NCI-H2196 treated with DMSO at 0.1 percent for 48 hours (cell line): ENCODE measurements around the gene FOXP1.

ENCODE experiments used
- DNase-seq: peaks from one replicate; lab custom pipeline; 2025; ENCODE audit not compliant: unreplicated experiment; lab: John Stamatoyannopoulos, UW

FOXP1 gene

DNA sequence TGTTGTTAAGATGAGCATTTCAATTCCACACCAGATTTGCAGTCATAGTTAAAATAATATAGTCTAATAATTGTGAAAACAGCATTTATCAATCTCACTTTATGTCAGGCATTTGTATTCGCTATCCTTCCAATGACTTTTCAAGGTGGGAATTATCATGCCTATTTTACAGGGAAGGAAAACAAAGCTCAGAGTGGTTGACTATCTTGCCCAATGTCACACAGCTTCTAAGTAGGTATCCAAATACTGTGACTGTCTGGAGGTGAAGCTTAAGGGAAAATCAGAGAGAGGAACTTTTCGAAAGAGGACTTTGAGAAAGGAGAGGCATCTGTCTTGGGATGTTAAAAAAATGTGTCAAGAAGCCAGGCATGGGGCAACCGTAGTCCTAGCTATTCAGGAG, 443.1 kb downstream of the FOXP1 start:
- DNase-seq, result no peak

DNA sequence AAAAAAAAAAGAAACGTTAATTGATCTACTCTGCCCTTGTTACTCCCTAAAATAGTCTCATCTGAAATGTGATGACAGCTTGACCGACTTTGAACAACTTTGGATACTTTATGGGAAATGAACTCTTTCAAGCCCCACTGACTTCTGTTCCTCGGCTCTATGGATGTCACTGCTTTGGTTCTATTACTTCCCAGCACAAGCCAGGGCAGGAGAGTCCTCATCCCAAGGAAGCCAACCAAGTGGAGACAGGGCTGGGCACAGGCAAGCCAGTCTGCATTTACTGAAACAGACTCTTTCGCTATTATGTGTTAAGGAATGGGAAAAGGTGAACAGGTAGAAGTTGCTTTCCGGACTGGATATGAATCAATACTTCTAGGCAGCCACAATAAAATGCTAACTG, 444.0 kb downstream of the FOXP1 start:
- DNase-seq, result no peak

DNA sequence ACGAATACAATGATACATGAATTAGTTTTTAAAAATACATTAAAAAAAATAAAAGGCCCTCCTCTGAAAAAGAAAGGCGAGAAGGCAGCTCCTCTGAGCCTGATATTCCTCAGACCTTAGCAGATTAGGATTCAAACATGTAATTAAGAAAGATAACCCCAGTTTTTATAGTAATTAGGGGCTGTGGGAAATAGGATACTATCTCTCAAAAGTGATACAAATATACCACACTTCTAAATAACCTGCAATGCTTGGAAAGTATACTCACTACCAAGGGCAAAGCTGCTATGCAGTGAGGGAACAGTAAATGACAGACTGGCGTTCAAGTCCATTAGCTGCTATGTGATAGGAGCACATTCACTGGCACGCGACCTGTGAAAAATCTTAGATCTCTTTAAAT, 445.1 kb downstream of the FOXP1 start:
- no peak for DNase-seq

DNA sequence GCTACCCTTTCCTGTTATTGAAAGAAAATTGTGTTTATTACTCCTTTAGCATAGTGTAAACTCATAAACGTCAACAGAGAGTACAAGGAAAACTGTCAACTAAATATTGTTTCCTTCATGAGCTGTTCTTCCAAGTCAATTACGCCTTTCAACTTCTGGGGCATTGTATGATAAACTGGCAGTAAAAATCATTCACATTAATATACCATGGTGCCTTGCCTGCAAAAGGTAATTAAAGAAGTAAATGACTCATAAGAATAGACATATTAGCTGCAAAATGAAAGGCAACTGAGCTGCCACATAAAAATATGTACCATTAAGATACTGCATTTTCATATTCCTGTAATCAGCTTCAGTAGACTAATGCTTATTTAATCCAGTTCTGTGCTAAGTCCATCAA, 447.3 kb downstream of the FOXP1 start:
- DNase-seq, result no peak

- no peak for DNase-seq
Measured at GRCh38 chr3:71135373-71136088, 448.0 kb downstream of the FOXP1 start.

- no peak for DNase-seq
Measured at GRCh38 chr3:71134521-71134920, 449.0 kb downstream of the FOXP1 start.

DNA sequence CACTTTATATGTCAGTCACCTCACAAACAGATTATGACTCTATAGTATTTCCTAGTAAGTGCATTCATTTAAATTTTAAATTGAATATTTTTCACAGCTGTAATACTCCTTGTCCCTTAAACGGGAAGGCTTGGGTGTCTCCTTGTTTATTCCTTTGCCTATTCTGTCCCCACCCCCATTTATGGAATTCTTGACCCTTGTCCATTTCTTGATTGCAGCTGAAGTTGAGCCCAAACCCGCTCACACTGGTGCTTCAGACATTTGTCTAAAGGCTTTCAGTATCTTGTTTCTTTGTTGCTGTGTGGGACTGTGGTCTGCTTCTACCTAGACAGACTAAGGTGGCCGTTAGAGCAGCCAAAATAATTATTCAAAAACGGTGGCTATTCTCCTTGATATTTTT, 449.7 kb downstream of the FOXP1 start:
- DNase-seq, result no peak

DNA sequence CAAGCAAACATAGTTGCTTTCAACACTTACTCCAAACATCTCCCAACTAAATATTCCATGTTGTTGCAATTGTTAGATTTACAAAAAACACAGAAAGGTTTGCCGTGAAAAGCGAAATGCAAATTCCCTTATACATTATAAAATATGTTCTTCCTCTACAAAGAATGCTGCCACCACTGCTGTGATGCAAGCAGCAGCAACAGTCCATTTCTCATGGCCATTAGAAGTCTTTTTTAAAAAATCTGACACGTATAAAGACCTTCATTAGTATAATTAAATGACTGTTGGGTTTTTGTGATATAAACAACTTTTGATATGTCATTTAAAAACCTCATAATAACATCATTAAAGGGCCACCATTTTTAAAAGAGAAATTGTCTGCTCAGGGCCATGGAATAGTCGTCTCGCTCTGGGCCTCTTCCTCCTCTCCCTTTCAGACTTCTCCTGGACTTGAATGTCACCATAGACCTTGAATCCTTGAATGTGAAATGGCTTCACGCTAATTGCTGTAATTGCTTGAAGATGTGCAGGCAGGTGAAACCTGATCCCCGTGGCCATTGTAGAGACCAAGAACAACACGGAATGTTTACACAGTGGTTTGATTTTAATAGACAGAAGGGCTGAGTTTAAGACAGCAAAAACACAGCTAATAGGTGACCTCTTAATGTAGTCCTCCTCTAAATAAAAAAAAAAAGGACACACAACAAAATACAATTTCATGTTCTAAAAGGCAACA, 450.4 kb downstream of the FOXP1 start:
- no peak for DNase-seq

GRCh38 chr3:71131375-71132314, 451.9 kb downstream of the FOXP1 start:
- DNase-seq, result no peak

- peak; percentile 16 for DNase-seq
Measured at GRCh38 chr3:71130471-71131374, 452.8 kb downstream of the FOXP1 start.

DNA sequence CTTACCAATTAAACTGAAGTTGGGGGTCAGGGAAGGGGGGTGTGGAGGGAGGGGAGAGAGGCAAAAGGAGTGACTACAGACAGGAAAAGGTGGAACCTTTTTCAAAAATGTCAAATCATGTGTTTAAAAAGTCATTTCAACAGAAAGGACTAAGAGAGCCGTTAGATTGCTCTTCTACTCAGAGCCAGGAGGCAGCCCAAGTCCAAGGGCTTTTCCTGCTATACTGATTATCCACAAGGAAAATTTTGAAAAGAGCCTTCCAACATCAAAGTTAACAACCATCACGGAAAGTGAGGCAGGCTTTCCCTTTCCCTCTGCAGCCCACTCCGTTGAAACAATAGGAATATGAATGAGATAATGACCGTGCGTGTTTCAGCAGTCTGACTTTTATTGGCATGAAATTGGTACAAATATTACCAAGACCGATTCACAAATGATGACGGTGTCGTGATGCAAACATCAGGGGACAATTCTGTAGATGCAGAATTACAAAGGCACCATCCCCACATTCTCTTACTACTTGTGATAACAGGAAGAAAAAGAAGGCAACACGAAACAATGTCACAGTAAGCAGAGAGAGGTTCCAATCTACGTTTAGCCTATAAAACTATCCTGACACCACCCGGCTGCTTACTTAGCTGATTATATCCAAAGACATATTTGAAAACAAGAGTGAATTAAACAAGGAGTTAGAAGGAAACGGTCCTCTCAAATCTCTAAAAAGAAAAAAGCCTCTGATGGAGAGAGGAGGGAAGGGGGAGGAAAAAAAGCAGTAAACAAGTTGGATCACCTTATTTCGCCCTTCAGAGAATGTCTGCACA, 453.7 kb downstream of the FOXP1 start:
- DNase-seq, result no peak

DNA sequence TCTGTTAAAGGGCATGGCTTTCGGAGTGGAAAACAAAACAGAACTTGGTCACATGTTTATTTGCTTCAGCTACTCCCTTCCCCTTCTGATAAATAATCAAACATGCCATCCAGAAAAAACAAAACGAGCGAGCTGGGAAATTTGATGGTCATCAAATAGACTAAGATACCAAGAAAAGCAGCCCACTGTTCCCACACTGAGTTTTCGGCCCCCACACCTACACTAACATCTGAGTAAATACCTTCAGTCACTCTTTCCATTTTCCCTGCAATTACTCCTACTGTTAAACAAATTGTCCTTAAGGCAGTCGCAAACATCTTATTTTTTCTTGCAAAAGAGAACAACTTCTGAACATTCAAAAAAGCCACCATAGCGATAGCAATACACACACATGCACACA, 454.6 kb downstream of the FOXP1 start:
- DNase-seq, result no peak

GRCh38 chr3:71127844-71128243, 455.7 kb downstream of the FOXP1 start:
- DNase-seq, result no peak

DNA sequence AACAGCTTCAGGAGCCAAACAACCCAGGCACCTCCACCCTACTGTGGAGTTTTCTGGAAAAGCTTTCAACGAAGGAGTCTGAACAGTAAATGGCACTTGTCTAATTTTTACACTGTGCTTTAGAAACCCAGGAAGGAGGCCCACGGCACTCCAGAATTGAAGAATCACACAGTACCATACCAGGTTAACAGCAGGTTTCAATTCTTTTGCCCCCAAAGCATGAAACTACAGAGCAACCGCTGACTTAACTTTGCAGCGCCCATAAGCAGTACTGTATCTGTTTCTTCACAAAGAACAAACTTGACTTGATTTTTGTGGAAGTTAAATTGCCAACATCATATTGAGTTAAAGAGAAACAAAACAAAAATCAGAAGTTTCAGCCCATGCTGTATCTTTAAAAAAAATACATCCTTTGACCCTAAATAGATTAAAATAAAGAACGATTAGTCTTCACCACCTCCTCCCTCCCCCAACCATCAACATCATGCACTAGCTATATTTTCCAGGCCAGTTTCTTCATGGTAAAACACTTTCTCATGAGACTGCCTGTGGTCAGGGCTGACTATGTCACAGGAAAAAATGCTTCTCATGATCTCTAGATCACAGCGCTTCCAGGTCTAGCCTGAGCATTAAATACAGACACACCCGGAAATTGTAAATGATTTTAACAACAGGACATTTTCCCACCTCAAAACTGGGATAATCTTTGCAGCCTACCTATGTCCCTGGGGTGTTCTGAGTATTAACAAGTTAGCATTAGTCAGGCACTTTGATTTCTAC, 456.3 kb downstream of the FOXP1 start:
- no peak for DNase-seq

DNA sequence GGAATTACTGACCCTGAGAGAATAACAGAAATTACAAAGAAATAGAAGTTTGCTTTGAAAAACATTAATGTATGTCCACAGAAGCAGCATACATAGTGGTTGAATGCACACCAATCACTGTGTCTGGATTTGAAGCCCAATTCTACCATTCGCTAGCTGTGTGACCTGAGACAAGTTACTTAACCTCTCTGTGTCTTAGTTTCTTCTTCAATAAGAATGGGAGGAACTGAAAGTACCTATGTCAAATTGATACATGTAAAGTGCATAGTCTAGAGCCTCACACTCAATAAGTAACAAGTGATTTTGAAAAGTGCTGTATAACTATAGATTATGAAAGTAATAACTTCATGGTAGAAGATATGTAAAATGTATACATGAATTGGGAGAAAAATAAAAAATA, 457.8 kb downstream of the FOXP1 start:
- DNase-seq, result no peak

DNA sequence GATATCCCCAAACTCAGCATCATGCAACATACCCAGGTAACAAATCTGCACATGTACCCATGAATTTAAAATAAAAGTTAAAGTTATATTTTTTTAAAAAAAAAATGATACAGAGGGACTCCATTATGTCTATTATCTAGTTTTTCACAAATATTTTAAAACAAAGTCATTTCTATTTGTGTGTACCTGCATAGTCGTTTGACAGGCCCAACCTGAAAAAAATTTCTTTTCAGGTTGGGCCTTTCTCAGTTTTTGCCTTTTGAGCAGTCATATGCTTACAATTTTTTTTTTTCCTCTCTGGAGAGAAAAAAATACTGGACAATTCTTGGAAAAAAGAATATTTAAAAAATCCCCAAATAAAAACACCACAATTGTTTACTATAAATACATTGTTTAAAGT, 459.5 kb downstream of the FOXP1 start:
- no peak for DNase-seq

DNA sequence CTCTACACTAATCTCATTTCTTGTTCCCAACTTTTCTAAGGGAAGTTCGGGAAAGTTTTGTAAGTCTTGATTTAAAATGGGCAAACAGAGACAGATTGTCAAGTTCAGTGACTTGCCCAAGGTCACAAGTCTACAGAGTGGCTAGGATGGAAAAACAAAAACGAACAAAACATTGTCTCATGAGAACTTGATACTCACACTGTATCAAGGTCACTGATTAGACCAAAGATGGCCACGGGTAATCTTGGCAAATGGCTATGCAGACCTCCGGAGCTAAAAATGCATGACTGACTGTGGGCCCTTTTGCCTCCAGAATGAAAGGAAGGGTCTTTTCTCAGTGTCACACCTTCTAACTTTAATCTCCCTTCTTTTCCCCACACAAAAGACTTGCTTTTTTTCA, 460.9 kb downstream of the FOXP1 start:
- DNase-seq, result no peak

DNA sequence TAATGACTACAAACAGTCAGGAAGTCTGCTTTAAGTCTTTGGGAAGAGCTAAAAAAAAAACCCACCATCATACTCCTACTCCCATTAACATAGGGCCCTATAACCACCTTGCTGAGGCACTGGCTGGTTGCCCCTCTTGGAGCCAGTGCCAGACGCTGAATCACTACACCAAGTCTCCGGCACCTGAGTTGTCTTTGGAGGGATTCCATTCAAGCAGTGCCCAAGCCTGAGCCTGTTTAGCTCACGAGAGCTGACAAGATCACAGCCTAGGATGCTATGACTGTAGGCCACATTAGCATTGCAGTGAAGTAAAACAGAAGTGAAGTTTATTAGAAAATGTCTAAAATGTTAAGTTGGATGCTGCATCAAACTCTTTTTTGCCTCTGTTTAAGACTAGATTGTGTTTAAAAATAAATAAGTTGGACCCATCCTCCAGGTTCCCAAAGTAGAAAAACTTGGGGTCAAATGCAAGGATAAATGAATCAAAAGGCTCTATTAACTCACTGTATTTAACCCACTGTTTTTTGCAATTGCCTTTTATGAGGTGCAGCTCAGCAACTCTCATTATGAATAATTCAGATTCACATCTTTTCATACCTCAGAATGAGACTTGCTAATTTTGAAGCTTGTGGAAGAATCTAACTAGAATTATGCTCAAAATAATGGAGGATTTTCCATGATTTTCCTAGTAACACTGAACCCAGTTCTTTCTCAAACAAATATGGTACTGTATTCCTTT, 461.9 kb downstream of the FOXP1 start:
- DNase-seq, result no peak
